SU-DHL-6 (cell line): ENCODE results near the gene NFATC1.

Source experiments
- EZH2phosphoT487 ChIP-seq: fragments of 200-600 bp; sonication (generic), shearing (Covaris generic); conservative IDR thresholded peaks from 2 replicates; pipeline ENCODE4 v1.6.1; 2018; ENCODE audit warnings: mild to moderate bottlenecking, antibody characterized with exemption, low read length, moderate library complexity, mixed read lengths
- TF ChIP-seq, protein P1 (sequence below): fragments of 200-600 bp; sonication (generic); IDR thresholded peaks from one replicate; pipeline ENCODE4 v1.5.1; 2017; ENCODE audit warnings: antibody characterized with exemption, mild to moderate bottlenecking, low read length, moderate library complexity; ENCODE audit not compliant: insufficient read depth, poor library complexity, severe bottlenecking

DNA sequence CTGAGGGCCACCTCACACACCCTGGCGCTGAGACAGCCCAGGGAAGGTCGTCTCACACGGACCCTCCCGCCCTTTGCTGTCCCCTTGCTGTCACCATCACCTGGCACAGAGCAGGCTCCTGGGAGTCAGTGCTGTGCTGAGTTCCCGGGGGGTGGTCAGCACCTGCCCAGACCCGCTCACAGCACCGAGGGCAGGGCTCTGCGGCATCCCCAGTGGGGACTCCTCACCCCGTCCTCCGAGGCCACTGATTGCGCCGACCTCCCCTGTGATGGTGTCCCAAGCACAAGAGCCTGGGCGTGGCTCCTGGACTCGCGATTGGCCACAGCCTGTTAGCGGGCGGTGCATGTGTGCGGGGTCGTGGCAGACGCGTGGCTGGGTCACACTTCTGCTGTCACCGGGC, 65.9 kb downstream of the NFATC1 start:
- TF ChIP-seq, protein P1, sequence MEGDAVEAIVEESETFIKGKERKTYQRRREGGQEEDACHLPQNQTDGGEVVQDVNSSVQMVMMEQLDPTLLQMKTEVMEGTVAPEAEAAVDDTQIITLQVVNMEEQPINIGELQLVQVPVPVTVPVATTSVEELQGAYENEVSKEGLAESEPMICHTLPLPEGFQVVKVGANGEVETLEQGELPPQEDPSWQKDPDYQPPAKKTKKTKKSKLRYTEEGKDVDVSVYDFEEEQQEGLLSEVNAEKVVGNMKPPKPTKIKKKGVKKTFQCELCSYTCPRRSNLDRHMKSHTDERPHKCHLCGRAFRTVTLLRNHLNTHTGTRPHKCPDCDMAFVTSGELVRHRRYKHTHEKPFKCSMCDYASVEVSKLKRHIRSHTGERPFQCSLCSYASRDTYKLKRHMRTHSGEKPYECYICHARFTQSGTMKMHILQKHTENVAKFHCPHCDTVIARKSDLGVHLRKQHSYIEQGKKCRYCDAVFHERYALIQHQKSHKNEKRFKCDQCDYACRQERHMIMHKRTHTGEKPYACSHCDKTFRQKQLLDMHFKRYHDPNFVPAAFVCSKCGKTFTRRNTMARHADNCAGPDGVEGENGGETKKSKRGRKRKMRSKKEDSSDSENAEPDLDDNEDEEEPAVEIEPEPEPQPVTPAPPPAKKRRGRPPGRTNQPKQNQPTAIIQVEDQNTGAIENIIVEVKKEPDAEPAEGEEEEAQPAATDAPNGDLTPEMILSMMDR, result no peak
- no peak for TF ChIP-seq EZH2phosphoT487
